GM12873 (cell line): ENCODE data around the gene TCP11L1.

Experiments used
- CTCF ChIP-seq: IDR thresholded peaks from 2 replicates; pipeline ENCODE4 v1.5.1; 2012; ENCODE audit warnings: low read depth, mild to moderate bottlenecking, moderate library complexity, low read length, control low read depth; ENCODE audit not compliant: insufficient read depth; ENCODE audit errors: missing control alignments

TCP11L1 gene

GRCh38 chr11:33045551-33046255 lies 6.3 kb downstream of the TCP11L1 start:
- TF ChIP-seq CTCF: no peak

- TF ChIP-seq CTCF: no peak
These were observed 12.9 kb downstream of the TCP11L1 start for GRCh38 chr11:33052231-33052630.

GRCh38 chr11:33055375-33055774 lies 16.0 kb downstream of the TCP11L1 start:
- TF ChIP-seq CTCF: no peak

GRCh38 chr11:33057284-33057683 lies 17.9 kb downstream of the TCP11L1 start:
- TF ChIP-seq CTCF: no peak

- TF ChIP-seq CTCF: no peak
These were observed 20.1 kb downstream of the TCP11L1 start for GRCh38 chr11:33059331-33060007.

- TF ChIP-seq CTCF: no peak
These were observed 20.9 kb downstream of the TCP11L1 start for GRCh38 chr11:33060271-33060670.

GRCh38 chr11:33062137-33062536 lies 22.8 kb downstream of the TCP11L1 start:
- TF ChIP-seq CTCF: no peak
